GM19468 (cell line): ENCODE measurements around the gene SORD.

Source experiments
- ATAC-seq: cut with Tn5 transposase; IDR thresholded peaks from one replicate; pipeline ENCODE4 v1.9.1; 2021; ENCODE audit warnings: mild to moderate bottlenecking, moderate library complexity, moderate number of reproducible peaks; ENCODE audit not compliant: unreplicated experiment; ENCODE audit errors: extremely low read depth

Gene SORD

GRCh38 chr15:45114076-45114750, 91.2 kb downstream of the SORD start, which contains the start of the genes DUOX2 and DUOXA2:
Gene DUOX2 (minus strand): TSS chr15:45114172. CDS start chr15:45113411, 761 bp downstream.
Gene DUOXA2 (plus strand): TSS chr15:45114326. CDS start chr15:45114606, 280 bp downstream.
- no peak for ATAC-seq

- ATAC-seq, result no peak
These were observed 91.7 kb downstream of the SORD start for GRCh38 chr15:45114751-45115085.

- no peak for ATAC-seq
These were observed 92.4 kb downstream of the SORD start for GRCh38 chr15:45115312-45115820.

- ATAC-seq, result no peak
These were observed 93.0 kb downstream of the SORD start for GRCh38 chr15:45116006-45116481.

GRCh38 chr15:45116482-45117307, 93.7 kb downstream of the SORD start:
- no peak for ATAC-seq

- no peak for ATAC-seq
These were observed 94.5 kb downstream of the SORD start for GRCh38 chr15:45117308-45118130.

- no peak for ATAC-seq
These were observed 95.2 kb downstream of the SORD start for GRCh38 chr15:45118131-45118588.

GRCh38 chr15:45118996-45119395, 96.0 kb downstream of the SORD start:
- ATAC-seq, result no peak

GRCh38 chr15:45120081-45120972, 97.3 kb downstream of the SORD start:
- ATAC-seq, result no peak

- no peak for ATAC-seq
These were observed 98.0 kb downstream of the SORD start for GRCh38 chr15:45121020-45121419.

GRCh38 chr15:45121706-45122417, 98.9 kb downstream of the SORD start:
- ATAC-seq, result no peak

- no peak for ATAC-seq
These were observed 99.7 kb downstream of the SORD start for GRCh38 chr15:45122719-45123118.

GRCh38 chr15:45123397-45123796, 100.4 kb downstream of the SORD start:
- ATAC-seq, result no peak

GRCh38 chr15:45126535-45127158, 103.7 kb downstream of the SORD start:
- no peak for ATAC-seq
